Lung (tissue), 12 donors: ENCODE data around the gene TRABD2B. TPM values are rescaled to one million over a fixed set of nuclear protein-coding genes. Genes with fewer than 3 reads are reported as not detected.

Experiments used
- ATAC-seq: fragments of 200-7000 bp; cut with Tn5 transposase; one replicate; pipeline ENCODE4 v1.9.1; 2020; ENCODE audit warnings: moderate number of reproducible peaks; ENCODE audit not compliant: insufficient read depth, low FRiP score
- DNase-seq, 3 donors: peaks; one replicate each; pipeline ENCODE4 v3.0.0-alpha.2; 2013 to 2017
- H3K27ac ChIP-seq, 2 donors: one replicate each; pipeline ENCODE4 v1.5.1; 2013; ENCODE audit warnings: mild to moderate bottlenecking in 2 of 2, moderate library complexity in 2 of 2, control low read depth in 1 of 2, inconsistent platforms in 1 of 2, low read depth in 1 of 2, low read length in 1 of 2
- H3K27me3 ChIP-seq, 3 donors: one replicate each; pipeline ENCODE4 v1.5.1; 2013; ENCODE audit warnings: low read length in 2 of 3; ENCODE audit not compliant: control insufficient read depth in 3 of 3, insufficient read depth in 3 of 3
- H3K36me3 ChIP-seq, 4 donors: one replicate each; pipeline ENCODE4 v1.5.1; 2013; ENCODE audit warnings: low read length in 4 of 4, mild to moderate bottlenecking in 1 of 4, moderate library complexity in 1 of 4; ENCODE audit not compliant: control insufficient read depth in 4 of 4, insufficient read depth in 4 of 4
- H3K4me1 ChIP-seq, 5 donors: one replicate each; pipeline ENCODE4 v1.5.1; 2013; ENCODE audit warnings: low read length in 5 of 5, mild to moderate bottlenecking in 2 of 5, moderate library complexity in 1 of 5; ENCODE audit not compliant: control insufficient read depth in 5 of 5, insufficient read depth in 5 of 5
- H3K4me3 ChIP-seq: one replicate; pipeline ENCODE4 v1.5.1; 2013; ENCODE audit warnings: mild to moderate bottlenecking, control low read depth, moderate library complexity
- H3K9ac ChIP-seq, 2 donors: one replicate each; pipeline ENCODE4 v1.5.1; 2013; ENCODE audit warnings: low read length in 2 of 2, control low read depth in 1 of 2; ENCODE audit not compliant: insufficient read depth in 1 of 2
- H3K9me3 ChIP-seq, 4 donors: one replicate each; pipeline ENCODE4 v1.5.1; 2013; ENCODE audit warnings: low read length in 3 of 4, mild to moderate bottlenecking in 1 of 4, moderate library complexity in 1 of 4; ENCODE audit not compliant: control insufficient read depth in 4 of 4, insufficient read depth in 3 of 4
- WGBS, 2 donors: extraction: QIAGEN DNeasy Blood & Tissue Kit; methylation state at CpG; one replicate each; pipeline ENCODE4 v1.1.7; 2013; 5-methylcytosine and 5-hydroxymethylcytosine counted together
- polyA plus RNA-seq, 2 donors: library from polyadenylated mRNA; stranded (reverse); fragments of 200-250 nt; gene quantifications; one replicate each; pipeline ENCODE4 v1.2.1, GENCODE V29; 2013
- total RNA-seq, 2 donors: library from RNA; depleted of rRNA in 1 of 2; stranded (reverse); fragments of >200 nt in 1 of 2; gene quantifications; one replicate each; pipeline ENCODE4 v1.2.1, GENCODE V29; 2014 to 2021
- TF ChIP-seq, protein P1 (sequence below): IDR thresholded peaks from 2 replicates; pipeline ENCODE4 v1.5.1; 2012; ENCODE audit warnings: mild to moderate bottlenecking; ENCODE audit errors: control extremely low read depth, extremely low read depth
- donor health status: control.
- donor health status: control.
- donor health status: Bipolar disorder and iron deficiency.
- donor health status: healthy.
- donor health status: DM: yes; HTN: yes; CAD: no.

The TRABD2B gene
- total and polyA plus RNA-seq, 4 donors, result 0.37 to 1.9 (median 0.64) TPM

DNA sequence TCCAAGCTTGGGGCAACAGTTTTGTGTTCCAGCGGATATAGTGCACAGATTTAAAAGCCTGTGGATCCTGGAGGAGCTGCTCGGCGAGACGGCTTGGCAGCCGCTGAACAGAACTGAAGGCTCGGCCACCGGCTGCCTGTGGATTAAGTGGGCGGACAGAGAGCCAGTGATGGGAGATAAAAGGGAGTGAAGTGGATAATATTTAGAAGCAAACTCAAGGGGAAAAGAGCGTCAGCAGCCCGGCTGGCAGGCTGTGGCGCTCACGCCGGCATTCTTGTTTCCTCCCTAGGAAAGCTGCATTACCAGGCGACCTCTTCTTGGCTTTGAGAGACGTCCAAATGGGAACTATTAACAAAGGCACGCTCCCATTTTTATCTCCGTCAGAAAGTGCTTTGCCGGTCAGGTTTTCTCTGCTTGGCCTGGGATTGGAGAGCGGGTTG, 10.4 kb downstream of the TRABD2B start:
- H3K9me3 ChIP-seq, result peaks cover 0 to 8% (median 0%) of the 10 kb centered on the region in 4 donors
- 23 to 37% methylated on average over 19 of the region's 19 CpGs for WGBS, 2 donors
- peaks cover 0 to 36% (median 4%) of the 10 kb centered on the region in 5 donors for H3K4me1 ChIP-seq
- ATAC-seq (peak; percentile 38), DNase-seq (peak; percentile 68 to 80 (median 78))
- H3K36me3 ChIP-seq, result peaks cover 0 to 2% (median 0%) of the 10 kb centered on the region in 4 donors
- no peak overlapping the region for H3K27ac ChIP-seq
- peaks cover 0 to 20% (median 3%) of the 10 kb centered on the region in 3 donors for H3K27me3 ChIP-seq
- TF ChIP-seq, protein P1, sequence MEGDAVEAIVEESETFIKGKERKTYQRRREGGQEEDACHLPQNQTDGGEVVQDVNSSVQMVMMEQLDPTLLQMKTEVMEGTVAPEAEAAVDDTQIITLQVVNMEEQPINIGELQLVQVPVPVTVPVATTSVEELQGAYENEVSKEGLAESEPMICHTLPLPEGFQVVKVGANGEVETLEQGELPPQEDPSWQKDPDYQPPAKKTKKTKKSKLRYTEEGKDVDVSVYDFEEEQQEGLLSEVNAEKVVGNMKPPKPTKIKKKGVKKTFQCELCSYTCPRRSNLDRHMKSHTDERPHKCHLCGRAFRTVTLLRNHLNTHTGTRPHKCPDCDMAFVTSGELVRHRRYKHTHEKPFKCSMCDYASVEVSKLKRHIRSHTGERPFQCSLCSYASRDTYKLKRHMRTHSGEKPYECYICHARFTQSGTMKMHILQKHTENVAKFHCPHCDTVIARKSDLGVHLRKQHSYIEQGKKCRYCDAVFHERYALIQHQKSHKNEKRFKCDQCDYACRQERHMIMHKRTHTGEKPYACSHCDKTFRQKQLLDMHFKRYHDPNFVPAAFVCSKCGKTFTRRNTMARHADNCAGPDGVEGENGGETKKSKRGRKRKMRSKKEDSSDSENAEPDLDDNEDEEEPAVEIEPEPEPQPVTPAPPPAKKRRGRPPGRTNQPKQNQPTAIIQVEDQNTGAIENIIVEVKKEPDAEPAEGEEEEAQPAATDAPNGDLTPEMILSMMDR, result no peak
- H3K9ac ChIP-seq, result no peak overlapping the region
- H3K4me3 ChIP-seq, result no peak overlapping the region

DNA sequence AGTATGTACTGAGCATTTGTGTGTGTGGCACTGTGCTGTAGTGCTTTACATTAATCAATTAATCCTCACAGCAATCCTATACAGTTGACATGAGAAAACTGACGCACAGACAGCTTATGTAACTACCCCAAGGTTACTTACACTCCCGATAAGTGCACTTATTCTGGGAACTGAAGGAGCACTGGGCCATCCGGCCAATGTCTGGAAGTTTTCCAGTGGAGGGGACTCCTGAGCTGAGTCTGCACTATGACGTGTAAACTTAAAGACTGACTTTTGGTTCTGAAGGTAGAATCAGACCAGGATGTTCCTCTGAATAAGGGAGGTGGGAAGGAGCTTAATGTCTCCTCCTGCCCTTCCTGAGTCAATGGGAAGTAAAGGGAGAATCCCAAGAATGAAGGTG, 12.2 kb downstream of the TRABD2B start:
- ATAC-seq (no peak), DNase-seq (no peak)
- Histone ChIP-seq H3K9ac (no peak overlapping the region), H3K4me1 (peaks cover 0 to 36% (median 4%) of the 10 kb centered on the region in 5 donors), H3K36me3 (no peaks in the 10 kb centered on the region), H3K9me3 (peaks cover 0 to 8% (median 0%) of the 10 kb centered on the region in 4 donors), H3K27ac (no peak overlapping the region), H3K4me3 (no peak overlapping the region), H3K27me3 (peaks cover 0 to 20% (median 3%) of the 10 kb centered on the region in 3 donors)
- WGBS, 2 donors, result 72 to 73% methylated on average over 4 of the region's 4 CpGs
- TF ChIP-seq, protein P1, result no peak

DNA sequence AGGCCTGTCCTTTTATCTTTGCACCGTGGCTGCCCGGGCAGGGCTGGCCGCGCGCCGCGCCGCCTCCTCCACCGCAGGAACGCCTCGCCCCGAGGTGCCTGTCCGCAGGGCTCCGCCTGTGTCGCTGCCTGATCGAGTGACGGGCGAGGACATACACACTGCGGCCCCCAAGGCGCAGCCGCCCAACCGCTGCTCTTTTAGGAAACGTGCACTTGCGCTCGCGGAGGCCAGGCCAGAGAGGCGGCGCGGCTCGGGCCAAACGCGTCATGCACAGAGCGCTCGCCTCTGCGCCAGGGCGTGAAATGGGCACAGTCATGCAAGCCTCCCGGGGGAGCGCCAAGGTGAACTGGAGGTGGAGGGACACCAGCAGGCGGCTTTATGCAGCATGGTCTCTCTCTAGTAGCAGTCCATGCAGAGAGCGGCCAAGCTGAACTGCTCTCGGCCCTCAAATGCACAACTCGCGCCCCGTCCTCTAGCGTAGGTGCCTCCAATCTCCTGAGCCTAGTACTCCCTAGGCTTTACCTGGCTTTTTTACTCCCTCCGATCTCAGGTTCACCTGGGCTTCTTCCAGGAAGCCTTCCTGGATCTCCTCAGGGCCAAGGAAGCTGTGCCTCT, 12.9 kb downstream of the TRABD2B start:
- H3K27me3 ChIP-seq, result peaks cover 0 to 20% (median 3%) of the 10 kb centered on the region in 3 donors
- no peak for ATAC-seq
- no peak overlapping the region for H3K4me3 ChIP-seq
- H3K9ac ChIP-seq, result no peak overlapping the region
- WGBS, 2 donors, result 14 to 23% methylated on average over 46 of the region's 46 CpGs
- peak; percentile 52 to 70 (median 53) for DNase-seq
- no peaks in the 10 kb centered on the region for H3K36me3 ChIP-seq
- H3K4me1 ChIP-seq, result peaks cover 0 to 36% (median 4%) of the 10 kb centered on the region in 5 donors
- H3K27ac ChIP-seq, result no peak overlapping the region
- H3K9me3 ChIP-seq, result peaks cover 0 to 8% (median 0%) of the 10 kb centered on the region in 4 donors
- TF ChIP-seq, protein P1, result no peak

DNA sequence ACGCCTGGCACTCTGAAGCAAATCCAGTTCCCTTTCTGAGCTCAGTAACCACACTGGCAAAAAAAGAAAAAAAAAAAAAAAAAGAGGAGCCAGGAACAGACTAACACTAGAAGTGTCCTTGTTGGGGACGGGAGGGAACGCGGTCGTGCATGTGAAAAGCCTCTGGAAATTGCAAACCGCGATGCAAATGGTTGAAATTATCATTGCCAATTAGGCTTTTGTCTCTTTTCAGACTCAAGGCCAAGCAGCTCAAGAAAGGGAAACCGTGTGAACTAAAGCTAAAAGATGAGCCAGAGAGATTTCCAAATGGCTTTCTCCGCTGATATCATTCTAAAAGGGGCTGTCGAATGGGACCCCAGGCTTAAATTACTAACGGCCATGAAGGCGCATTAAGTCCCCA, 13.5 kb downstream of the TRABD2B start:
- Histone ChIP-seq H3K4me1 (peaks cover 0 to 39% (median 4%) of the 10 kb centered on the region in 5 donors), H3K36me3 (no peaks in the 10 kb centered on the region), H3K4me3 (no peak overlapping the region), H3K27ac (no peak overlapping the region), H3K9ac (no peak overlapping the region), H3K27me3 (peaks cover 0 to 20% (median 3%) of the 10 kb centered on the region in 3 donors), H3K9me3 (peaks cover 0 to 8% (median 0%) of the 10 kb centered on the region in 4 donors)
- ATAC-seq (no peak), DNase-seq (no peak)
- 45 to 54% methylated on average over 12 of the region's 12 CpGs for WGBS, 2 donors
- TF ChIP-seq, protein P1, result no peak
